Erythroblast (primary cell): ENCODE results near the gene TNN.

Source experiments
- GATA1 ChIP-seq: IDR thresholded peaks from 2 replicates; pipeline ENCODE4 v1.6.1; 2011; ENCODE audit warnings: low read depth, mild to moderate bottlenecking, control low read depth, low read length, moderate library complexity
- POLR2A ChIP-seq: IDR thresholded peaks from 2 replicates; pipeline ENCODE4 v1.6.1; 2011; ENCODE audit warnings: mild to moderate bottlenecking, low read length

GRCh38 chr1:175072099-175072951 is 4.7 kb downstream of the TNN start:
- TF ChIP-seq POLR2A (no peak), GATA1 (no peak)
